SKM-1 treated with dmso at 0.1 percent for 144 hours (cell line): ENCODE results near the gene TNFRSF12A.
"Not testable (repeated sequence)": the region's sequence is repeated elsewhere in the genome, so short reads cannot be mapped to it uniquely, and the experiment has no call there.

ENCODE experiments used
- DNase-seq: peaks from one replicate; lab custom pipeline; 2025; ENCODE audit not compliant: unreplicated experiment; lab: John Stamatoyannopoulos, UW

TNFRSF12A gene

GRCh38 chr16:3060339-3061127 is 40.4 kb downstream of the TNFRSF12A start:
- no peak for DNase-seq

GRCh38 chr16:3062553-3062952 is 42.4 kb downstream of the TNFRSF12A start:
- DNase-seq = no peak

- DNase-seq = no peak
Observed at GRCh38 chr16:3063625-3064386, 43.6 kb downstream of the TNFRSF12A start.

GRCh38 chr16:3065069-3065741 is 45.0 kb downstream of the TNFRSF12A start, which contains the start of gene IL32:
IL32 (plus strand) TSS chr16:3065640; CDS start chr16:3065812, 172 bp downstream.
- DNase-seq = no peak

- DNase-seq = no peak
Observed at GRCh38 chr16:3065742-3066439, 45.7 kb downstream of the TNFRSF12A start.

- DNase-seq = no peak
Observed at GRCh38 chr16:3066440-3066748, 46.2 kb downstream of the TNFRSF12A start.

GRCh38 chr16:3068487-3068886 is 48.3 kb downstream of the TNFRSF12A start:
- no peak for DNase-seq

GRCh38 chr16:3069146-3069545 is 49.0 kb downstream of the TNFRSF12A start:
- not testable (repeated sequence) for DNase-seq

- no peak for DNase-seq
Observed at GRCh38 chr16:3070608-3071111, 50.5 kb downstream of the TNFRSF12A start.

- no peak for DNase-seq
Observed at GRCh38 chr16:3071655-3072054, 51.5 kb downstream of the TNFRSF12A start.
